Vagina (tissue), 2 donors: Measurements from ENCODE around the gene DLG4.

ENCODE experiments used
- POLR2A ChIP-seq, 2 donors: fragments of 450-650 bp; IDR thresholded peaks; one replicate each; pipeline ENCODE4 v1.6.1; 2017; ENCODE audit warnings: antibody characterized with exemption in 2 of 2, mild to moderate bottlenecking in 2 of 2, moderate library complexity in 2 of 2
- TF ChIP-seq, protein P1 (sequence below), 3 experiments: fragments of 450-650 bp in 2 of 3; fragments of 200-600 bp in 1 of 3; sonication (generic) in 1 of 3; IDR thresholded peaks; one replicate each; pipeline ENCODE4 v1.5.1; 2017 to 2019; ENCODE audit warnings: antibody characterized with exemption in 3 of 3, mild to moderate bottlenecking in 2 of 3, moderate library complexity in 2 of 3

GRCh38 chr17:7253082-7253481 is 33.4 kb upstream of the DLG4 start:
- TF ChIP-seq, protein P1, sequence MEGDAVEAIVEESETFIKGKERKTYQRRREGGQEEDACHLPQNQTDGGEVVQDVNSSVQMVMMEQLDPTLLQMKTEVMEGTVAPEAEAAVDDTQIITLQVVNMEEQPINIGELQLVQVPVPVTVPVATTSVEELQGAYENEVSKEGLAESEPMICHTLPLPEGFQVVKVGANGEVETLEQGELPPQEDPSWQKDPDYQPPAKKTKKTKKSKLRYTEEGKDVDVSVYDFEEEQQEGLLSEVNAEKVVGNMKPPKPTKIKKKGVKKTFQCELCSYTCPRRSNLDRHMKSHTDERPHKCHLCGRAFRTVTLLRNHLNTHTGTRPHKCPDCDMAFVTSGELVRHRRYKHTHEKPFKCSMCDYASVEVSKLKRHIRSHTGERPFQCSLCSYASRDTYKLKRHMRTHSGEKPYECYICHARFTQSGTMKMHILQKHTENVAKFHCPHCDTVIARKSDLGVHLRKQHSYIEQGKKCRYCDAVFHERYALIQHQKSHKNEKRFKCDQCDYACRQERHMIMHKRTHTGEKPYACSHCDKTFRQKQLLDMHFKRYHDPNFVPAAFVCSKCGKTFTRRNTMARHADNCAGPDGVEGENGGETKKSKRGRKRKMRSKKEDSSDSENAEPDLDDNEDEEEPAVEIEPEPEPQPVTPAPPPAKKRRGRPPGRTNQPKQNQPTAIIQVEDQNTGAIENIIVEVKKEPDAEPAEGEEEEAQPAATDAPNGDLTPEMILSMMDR (IDR thresholded peaks at IDR 0.05) = no peak
- TF ChIP-seq POLR2A (IDR thresholded peaks at IDR 0.05) = no peak
